ENCODE data around the gene NR1H3. TPM values are rescaled to one million over a fixed set of nuclear protein-coding genes. Genes with fewer than 3 reads are reported as not detected.

The NR1H3 gene
- total and polyA plus RNA-seq, 4 donors = 52.8 to 57.3 (median 55.6) TPM

DNA sequence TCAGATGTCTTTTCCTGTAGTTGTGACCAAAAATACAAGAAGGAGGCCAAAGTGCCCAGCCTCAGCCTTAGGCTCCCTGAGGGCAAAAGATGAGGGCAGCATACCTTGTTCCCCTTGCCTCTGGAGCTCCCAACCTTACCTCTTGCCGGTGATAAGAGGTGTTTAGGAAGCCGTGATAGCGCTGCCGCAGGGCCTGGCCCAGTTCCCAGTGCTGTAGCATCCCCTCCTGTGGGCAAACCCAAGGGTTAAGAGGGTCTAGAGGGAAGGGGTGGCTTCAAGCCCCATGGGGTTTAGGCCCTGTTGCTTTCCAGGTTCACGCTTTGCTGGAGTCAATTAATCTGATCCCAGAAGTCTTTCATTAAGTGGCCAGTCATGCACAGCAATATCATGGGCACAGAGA lies 10.3 kb upstream of the NR1H3 start:
- Histone ChIP-seq H3K27me3 (ENCODE audit: control insufficient read depth in 4 of 4, insufficient read depth in 4 of 4, low read length in 3 of 4) (no peaks in the 10 kb centered on the region), H3K27ac (ENCODE audit: low read depth in 1 of 2, low read length in 2 of 2) (peak overlapping the region in 1 of 2 donors; percentile 13), H3K4me1 (ENCODE audit: control insufficient read depth in 4 of 4, insufficient read depth in 4 of 4, low read length in 3 of 4) (peaks cover 13 to 63% (median 44%) of the 10 kb centered on the region in 4 donors), H3K4me3 (ENCODE audit: low read depth in 1 of 3, low read length in 3 of 3) (peak overlapping the region; percentile 79 to 99 (median 96)), H3K9ac (ENCODE audit: low read depth in 1 of 2, low read length in 2 of 2) (no peak overlapping the region), H3K9me3 (ENCODE audit: control insufficient read depth in 4 of 4, low read length in 3 of 4) (no peaks in the 10 kb centered on the region), H3K36me3 (ENCODE audit: control insufficient read depth in 4 of 4, insufficient read depth in 3 of 4, low read depth in 1 of 4, low read length in 3 of 4) (peaks cover 2 to 9% (median 3%) of the 10 kb centered on the region in 4 donors)
- 53% methylated on average over 5 of the region's 5 CpGs for WGBS
- TF ChIP-seq FOXA2 (IDR thresholded peaks at IDR 0.05) (no peak), FOXA1 (IDR thresholded peaks at IDR 0.05) (no peak), TAF1 (conservative IDR thresholded peaks at IDR 0.05) (no peak), RAD21 (IDR thresholded peaks at IDR 0.05) (no peak), NR2F2 (IDR thresholded peaks at IDR 0.05) (no peak), SP1 (IDR thresholded peaks at IDR 0.05) (no peak), HNF4A (conservative IDR thresholded peaks at IDR 0.05) (no peak), HNF4G (IDR thresholded peaks at IDR 0.05) (no peak), EGR1 (IDR thresholded peaks at IDR 0.05; ENCODE audit: low read depth in 2 of 2) (no peak), JUND (IDR thresholded peaks at IDR 0.05) (no peak), GABPA (IDR thresholded peaks at IDR 0.05 in 1 of 2, conservative IDR thresholded peaks at IDR 0.05 in 1 of 2) (no peak), YY1 (IDR thresholded peaks at IDR 0.05) (no peak), RXRA (IDR thresholded peaks at IDR 0.05) (no peak)
- TF ChIP-seq, protein P1, sequence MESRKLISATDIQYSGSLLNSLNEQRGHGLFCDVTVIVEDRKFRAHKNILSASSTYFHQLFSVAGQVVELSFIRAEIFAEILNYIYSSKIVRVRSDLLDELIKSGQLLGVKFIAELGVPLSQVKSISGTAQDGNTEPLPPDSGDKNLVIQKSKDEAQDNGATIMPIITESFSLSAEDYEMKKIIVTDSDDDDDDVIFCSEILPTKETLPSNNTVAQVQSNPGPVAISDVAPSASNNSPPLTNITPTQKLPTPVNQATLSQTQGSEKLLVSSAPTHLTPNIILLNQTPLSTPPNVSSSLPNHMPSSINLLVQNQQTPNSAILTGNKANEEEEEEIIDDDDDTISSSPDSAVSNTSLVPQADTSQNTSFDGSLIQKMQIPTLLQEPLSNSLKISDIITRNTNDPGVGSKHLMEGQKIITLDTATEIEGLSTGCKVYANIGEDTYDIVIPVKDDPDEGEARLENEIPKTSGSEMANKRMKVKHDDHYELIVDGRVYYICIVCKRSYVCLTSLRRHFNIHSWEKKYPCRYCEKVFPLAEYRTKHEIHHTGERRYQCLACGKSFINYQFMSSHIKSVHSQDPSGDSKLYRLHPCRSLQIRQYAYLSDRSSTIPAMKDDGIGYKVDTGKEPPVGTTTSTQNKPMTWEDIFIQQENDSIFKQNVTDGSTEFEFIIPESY (IDR thresholded peaks at IDR 0.05) = no peak
- TF ChIP-seq, protein P2, sequence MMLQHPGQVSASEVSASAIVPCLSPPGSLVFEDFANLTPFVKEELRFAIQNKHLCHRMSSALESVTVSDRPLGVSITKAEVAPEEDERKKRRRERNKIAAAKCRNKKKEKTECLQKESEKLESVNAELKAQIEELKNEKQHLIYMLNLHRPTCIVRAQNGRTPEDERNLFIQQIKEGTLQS (IDR thresholded peaks at IDR 0.05) = no peak
- TF ChIP-seq, protein P3, sequence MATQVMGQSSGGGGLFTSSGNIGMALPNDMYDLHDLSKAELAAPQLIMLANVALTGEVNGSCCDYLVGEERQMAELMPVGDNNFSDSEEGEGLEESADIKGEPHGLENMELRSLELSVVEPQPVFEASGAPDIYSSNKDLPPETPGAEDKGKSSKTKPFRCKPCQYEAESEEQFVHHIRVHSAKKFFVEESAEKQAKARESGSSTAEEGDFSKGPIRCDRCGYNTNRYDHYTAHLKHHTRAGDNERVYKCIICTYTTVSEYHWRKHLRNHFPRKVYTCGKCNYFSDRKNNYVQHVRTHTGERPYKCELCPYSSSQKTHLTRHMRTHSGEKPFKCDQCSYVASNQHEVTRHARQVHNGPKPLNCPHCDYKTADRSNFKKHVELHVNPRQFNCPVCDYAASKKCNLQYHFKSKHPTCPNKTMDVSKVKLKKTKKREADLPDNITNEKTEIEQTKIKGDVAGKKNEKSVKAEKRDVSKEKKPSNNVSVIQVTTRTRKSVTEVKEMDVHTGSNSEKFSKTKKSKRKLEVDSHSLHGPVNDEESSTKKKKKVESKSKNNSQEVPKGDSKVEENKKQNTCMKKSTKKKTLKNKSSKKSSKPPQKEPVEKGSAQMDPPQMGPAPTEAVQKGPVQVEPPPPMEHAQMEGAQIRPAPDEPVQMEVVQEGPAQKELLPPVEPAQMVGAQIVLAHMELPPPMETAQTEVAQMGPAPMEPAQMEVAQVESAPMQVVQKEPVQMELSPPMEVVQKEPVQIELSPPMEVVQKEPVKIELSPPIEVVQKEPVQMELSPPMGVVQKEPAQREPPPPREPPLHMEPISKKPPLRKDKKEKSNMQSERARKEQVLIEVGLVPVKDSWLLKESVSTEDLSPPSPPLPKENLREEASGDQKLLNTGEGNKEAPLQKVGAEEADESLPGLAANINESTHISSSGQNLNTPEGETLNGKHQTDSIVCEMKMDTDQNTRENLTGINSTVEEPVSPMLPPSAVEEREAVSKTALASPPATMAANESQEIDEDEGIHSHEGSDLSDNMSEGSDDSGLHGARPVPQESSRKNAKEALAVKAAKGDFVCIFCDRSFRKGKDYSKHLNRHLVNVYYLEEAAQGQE (IDR thresholded peaks at IDR 0.05) = no peak
- TF ChIP-seq, protein P4, sequence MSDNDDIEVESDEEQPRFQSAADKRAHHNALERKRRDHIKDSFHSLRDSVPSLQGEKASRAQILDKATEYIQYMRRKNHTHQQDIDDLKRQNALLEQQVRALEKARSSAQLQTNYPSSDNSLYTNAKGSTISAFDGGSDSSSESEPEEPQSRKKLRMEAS (IDR thresholded peaks at IDR 0.05) = no peak
- TF ChIP-seq, protein P5, sequence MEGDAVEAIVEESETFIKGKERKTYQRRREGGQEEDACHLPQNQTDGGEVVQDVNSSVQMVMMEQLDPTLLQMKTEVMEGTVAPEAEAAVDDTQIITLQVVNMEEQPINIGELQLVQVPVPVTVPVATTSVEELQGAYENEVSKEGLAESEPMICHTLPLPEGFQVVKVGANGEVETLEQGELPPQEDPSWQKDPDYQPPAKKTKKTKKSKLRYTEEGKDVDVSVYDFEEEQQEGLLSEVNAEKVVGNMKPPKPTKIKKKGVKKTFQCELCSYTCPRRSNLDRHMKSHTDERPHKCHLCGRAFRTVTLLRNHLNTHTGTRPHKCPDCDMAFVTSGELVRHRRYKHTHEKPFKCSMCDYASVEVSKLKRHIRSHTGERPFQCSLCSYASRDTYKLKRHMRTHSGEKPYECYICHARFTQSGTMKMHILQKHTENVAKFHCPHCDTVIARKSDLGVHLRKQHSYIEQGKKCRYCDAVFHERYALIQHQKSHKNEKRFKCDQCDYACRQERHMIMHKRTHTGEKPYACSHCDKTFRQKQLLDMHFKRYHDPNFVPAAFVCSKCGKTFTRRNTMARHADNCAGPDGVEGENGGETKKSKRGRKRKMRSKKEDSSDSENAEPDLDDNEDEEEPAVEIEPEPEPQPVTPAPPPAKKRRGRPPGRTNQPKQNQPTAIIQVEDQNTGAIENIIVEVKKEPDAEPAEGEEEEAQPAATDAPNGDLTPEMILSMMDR (IDR thresholded peaks at IDR 0.05; ENCODE audit: low read depth, low read length, missing input control) = no peak
- DNase-seq (ENCODE audit: low spot score) = no peak

All from liver (tissue), 9 donors.